Cardiac muscle cell (in vitro differentiated cells and primary cell): ENCODE data around the gene LRMDA. TPM values are rescaled to one million over a fixed set of nuclear protein-coding genes. Genes with fewer than 3 reads are reported as not detected.

Experiments used
- DNase-seq, 2 donors: peaks; one replicate each; pipeline versions ENCODE4 v3.0.0 to v3.0.0-alpha.2; 2010 to 2017; ENCODE audit warnings: low read depth in 1 of 2, low spot score in 1 of 2
- H3K27ac ChIP-seq: fragments of 200-600 bp; sonication (generic); 2 replicates; pipeline ENCODE4 v1.5.1; 2016
- H3K27me3 ChIP-seq: fragments of 200-600 bp; sonication (generic); 2 replicates; pipeline ENCODE4 v1.6.0; 2016; ENCODE audit warnings: control low read depth
- H3K36me3 ChIP-seq: fragments of 200-600 bp; sonication (generic); 2 replicates; pipeline ENCODE4 v1.5.1; 2016; ENCODE audit warnings: control low read depth
- H3K4me1 ChIP-seq: fragments of 200-600 bp; sonication (generic); 2 replicates; pipeline ENCODE4 v1.8.1; 2017; ENCODE audit warnings: low read depth, mild to moderate bottlenecking, mixed run types
- H3K4me3 ChIP-seq: fragments of 200-600 bp; sonication (generic); 2 replicates; pipeline ENCODE4 v1.5.1; 2016; ENCODE audit warnings: mild to moderate bottlenecking
- H3K9me3 ChIP-seq: fragments of 200-600 bp; sonication (generic); 2 replicates; pipeline ENCODE4 v1.5.1; 2017; ENCODE audit warnings: low read depth, mild to moderate bottlenecking, control low read depth
- CTCF ChIP-seq: IDR thresholded peaks from 2 replicates; pipeline ENCODE4 v1.5.1; 2012; ENCODE audit warnings: low read depth, mild to moderate bottlenecking, low read length
- polyA plus RNA-seq: library from polyadenylated mRNA; unstranded; fragments of >200 nt; fragmentation: Nextera tagmentation; extraction: Ambion mirVana; gene quantifications from 2 replicates; pipeline ENCODE4 v1.2.1, GENCODE V29; 2016
- total RNA-seq: library from RNA; depleted of rRNA; stranded (reverse); fragments of >200 nt; gene quantifications from 2 replicates; pipeline ENCODE4 v1.2.3, GENCODE V29; 2016

LRMDA gene
- total and polyA plus RNA-seq, 2 experiments from 2014 or later: 6.2 to 11.7 TPM

DNA sequence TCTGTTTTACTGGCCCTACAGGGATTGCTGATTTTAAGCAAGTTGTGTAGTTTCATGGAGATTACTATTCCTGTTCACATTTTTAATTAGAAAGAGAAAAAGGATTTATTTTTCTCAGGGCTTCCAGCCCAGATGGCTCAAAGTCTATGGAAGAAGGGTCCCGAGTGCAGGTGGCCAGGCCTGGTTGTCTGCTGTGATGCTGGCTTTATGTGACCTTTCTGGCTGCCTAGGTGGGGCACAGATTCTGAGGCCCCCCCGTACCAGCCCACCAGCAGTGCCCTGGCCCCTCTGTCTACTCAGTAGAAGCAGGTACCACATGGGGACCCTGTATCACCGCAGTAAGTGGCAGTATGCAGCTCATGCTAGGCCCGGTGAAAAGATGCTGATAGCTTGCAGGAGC is 426.5 kb downstream of the LRMDA start:
- H3K4me3 ChIP-seq: no peak overlapping the region
- no peaks in the 10 kb centered on the region for H3K4me1 ChIP-seq
- H3K27me3 ChIP-seq: no peaks in the 10 kb centered on the region
- no peak overlapping the region for H3K27ac ChIP-seq
- H3K9me3 ChIP-seq: no peaks in the 10 kb centered on the region
- H3K36me3 ChIP-seq: no peaks in the 10 kb centered on the region
- DNase-seq: no peak
- no peak for TF ChIP-seq CTCF

DNA sequence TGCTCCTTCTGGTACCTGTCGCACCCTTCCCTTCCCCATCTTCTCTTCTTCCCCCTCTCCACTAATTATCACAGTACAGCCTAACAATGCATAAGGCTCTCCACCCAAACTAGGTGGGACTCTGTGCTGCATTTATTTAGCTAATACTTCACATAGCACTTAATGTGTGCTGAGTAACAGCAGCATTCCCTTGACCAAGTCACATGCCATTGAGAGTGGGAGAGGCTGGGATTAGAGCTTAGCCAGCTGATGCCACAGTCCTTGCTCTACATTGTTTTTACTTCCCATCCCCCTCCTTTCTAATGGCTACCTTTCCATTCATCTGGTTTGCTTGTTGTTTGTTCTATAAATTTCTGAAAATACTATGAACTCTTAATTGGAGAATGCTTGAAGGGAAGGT is 426.9 kb downstream of the LRMDA start:
- no peaks in the 10 kb centered on the region for H3K4me1 ChIP-seq
- H3K9me3 ChIP-seq: no peaks in the 10 kb centered on the region
- no peak overlapping the region for H3K4me3 ChIP-seq
- DNase-seq: no peak
- H3K36me3 ChIP-seq: no peaks in the 10 kb centered on the region
- no peak for TF ChIP-seq CTCF
- no peaks in the 10 kb centered on the region for H3K27me3 ChIP-seq
- no peak overlapping the region for H3K27ac ChIP-seq

GRCh38 chr10:75859141-75859540 is 427.7 kb downstream of the LRMDA start:
- H3K27me3 ChIP-seq: no peaks in the 10 kb centered on the region
- H3K4me1 ChIP-seq: no peaks in the 10 kb centered on the region
- H3K27ac ChIP-seq: no peak overlapping the region
- no peaks in the 10 kb centered on the region for H3K9me3 ChIP-seq
- no peak for TF ChIP-seq CTCF
- H3K4me3 ChIP-seq: no peak overlapping the region
- no peaks in the 10 kb centered on the region for H3K36me3 ChIP-seq
- no peak for DNase-seq

DNA sequence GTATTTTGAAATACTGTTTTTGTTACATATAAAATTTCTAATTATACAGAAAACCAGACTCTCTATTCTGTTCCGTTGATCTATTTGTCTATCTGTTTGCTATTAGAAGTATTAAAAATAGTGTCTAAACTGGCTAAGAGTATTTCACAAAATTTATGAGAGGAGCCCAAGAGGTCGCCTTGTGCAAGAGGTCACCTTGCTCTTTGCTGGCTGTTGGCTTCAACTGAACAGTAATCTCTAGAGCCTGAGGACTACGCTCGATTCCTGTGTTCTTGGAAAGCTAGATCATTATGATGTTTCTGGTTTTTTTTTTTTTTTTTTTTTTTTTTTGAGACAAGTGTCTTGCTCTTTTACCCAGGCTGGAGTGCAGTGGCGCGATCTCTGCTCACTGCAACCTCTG is 428.6 kb downstream of the LRMDA start:
- Histone ChIP-seq H3K36me3 (no peaks in the 10 kb centered on the region), H3K4me3 (no peak overlapping the region), H3K27me3 (no peaks in the 10 kb centered on the region), H3K27ac (no peak overlapping the region), H3K4me1 (no peaks in the 10 kb centered on the region), H3K9me3 (no peaks in the 10 kb centered on the region)
- no peak for DNase-seq
- no peak for TF ChIP-seq CTCF

DNA sequence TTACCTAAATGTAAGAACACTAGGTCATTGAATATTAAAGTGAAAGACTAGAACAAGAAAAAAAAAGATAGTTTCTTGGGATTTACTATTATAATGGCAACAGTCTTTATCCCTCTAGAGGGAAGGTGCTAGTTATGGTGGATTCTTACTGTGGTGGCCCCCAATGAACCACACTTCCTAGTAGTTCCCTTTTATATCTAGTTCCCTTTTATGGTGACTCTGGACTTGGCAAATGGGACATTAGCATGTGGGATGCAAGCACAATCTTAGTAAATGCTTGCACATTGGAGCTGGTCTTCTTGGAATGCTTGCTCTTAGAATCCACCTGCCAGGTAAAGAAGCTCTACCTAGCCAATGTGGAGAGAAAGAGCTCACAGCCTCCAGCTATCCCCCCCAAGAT is 430.2 kb downstream of the LRMDA start:
- no peak for DNase-seq
- no peaks in the 10 kb centered on the region for H3K27me3 ChIP-seq

More for the DNA sequence above, 430.2 kb downstream of the LRMDA start:
- no peaks in the 10 kb centered on the region for H3K9me3 ChIP-seq
- no peaks in the 10 kb centered on the region for H3K36me3 ChIP-seq
- no peak for TF ChIP-seq CTCF
- peaks cover 4% of the 10 kb centered on the region for H3K4me1 ChIP-seq
- no peak overlapping the region for H3K4me3 ChIP-seq
- H3K27ac ChIP-seq: no peak overlapping the region
